Measurements from ENCODE around the gene RNF32. TPM values are rescaled to one million over a fixed set of nuclear protein-coding genes. Genes with fewer than 3 reads are reported as not detected.
A peak's percentile ranks its signal among the peaks of the same experiment; 100 is the strongest.

RNF32 gene
- total and polyA plus RNA-seq, 2 of the 13 experiments (the other 11 are each of a cell fraction or from before 2014, with no cell fraction given) = not detected

DNA sequence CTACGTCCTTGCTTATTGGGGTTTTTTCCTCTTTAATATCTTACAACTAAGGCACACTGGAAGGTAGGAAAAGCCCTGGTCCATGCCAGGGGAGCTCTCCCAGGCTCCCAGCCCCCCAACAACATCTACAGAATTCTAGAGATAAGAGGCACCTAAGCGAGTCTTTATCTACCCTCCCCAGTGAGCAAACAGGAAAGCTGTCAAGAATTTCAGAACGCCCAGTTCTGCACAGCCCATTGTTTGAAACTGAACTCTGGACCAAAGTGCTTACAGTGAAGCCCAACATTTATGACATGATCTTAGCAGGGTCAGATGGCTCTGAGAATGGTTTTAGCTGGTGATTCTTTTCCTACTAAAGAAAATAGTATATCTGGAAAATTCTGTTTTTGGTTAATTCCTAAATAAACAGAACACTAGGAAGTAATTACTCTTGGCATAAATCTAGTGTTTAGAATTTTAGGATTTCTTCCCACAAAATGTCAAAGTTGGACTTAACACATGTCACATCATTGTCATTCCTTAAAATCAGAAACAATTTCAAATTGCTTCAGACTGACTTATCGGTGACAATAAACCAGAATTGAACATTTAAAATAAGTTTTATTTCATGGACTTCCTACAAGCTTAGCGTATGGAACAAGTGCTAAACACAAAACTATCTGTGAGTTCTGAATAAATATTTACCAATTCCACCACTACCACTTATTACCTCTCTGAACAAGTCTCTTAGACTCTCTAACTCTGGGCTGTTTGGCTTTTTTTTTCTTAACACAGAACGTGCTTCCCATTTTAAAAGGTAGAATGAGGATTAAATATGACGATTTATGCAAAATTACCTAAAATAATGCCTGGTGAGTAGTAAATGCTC, 31.3 kb upstream of the RNF32 start (continued):
- peak; percentile 45; the same call in 1 of the 2 replicates for TF ChIP-seq MLXIP (CRISPR knock-in tag; IDR thresholded peaks at IDR 0.05; ENCODE audit: borderline replicate concordance)
- TF ChIP-seq MXD3 (CRISPR knock-in tag; IDR thresholded peaks at IDR 0.05) = no peak
- peak; percentile 33; the same call in 1 of the 2 replicates for TF ChIP-seq STAG1 (CRISPR knock-in tag; IDR thresholded peaks at IDR 0.05)
- peak in 1 of 2 experiments; percentile 46; a peak in 1 of 4 replicates for TF ChIP-seq KLF16 (CRISPR knock-in tag; IDR thresholded peaks at IDR 0.05)
- TF ChIP-seq HDAC6 (IDR thresholded peaks at IDR 0.05; ENCODE audit: low read depth, low read length) = 0 out of 2 replicates have a peak, but pooled peaks have one; percentile 44
- no peak for TF ChIP-seq TCF7L2 (IDR thresholded peaks at IDR 0.05; ENCODE audit: low read depth, low read length)
- no peak for TF ChIP-seq ZFP82 (CRISPR knock-in tag; IDR thresholded peaks at IDR 0.05; ENCODE audit: borderline replicate concordance)
- no peak for TF ChIP-seq AGO1 (IDR thresholded peaks at IDR 0.05; ENCODE audit: low read depth, low read length, poor library complexity, severe bottlenecking)
- TF ChIP-seq EZH2 (conservative IDR thresholded peaks at IDR 0.05; ENCODE audit: low read depth, low read length) = no peak
- TF ChIP-seq ZNF562 (CRISPR knock-in tag; IDR thresholded peaks at IDR 0.05; ENCODE audit: borderline replicate concordance) = no peak
- no peak for TF ChIP-seq PHF5A (CRISPR knock-in tag; IDR thresholded peaks at IDR 0.05; ENCODE audit: low read depth, unreplicated experiment)
- no peak for TF ChIP-seq ZNF768 (CRISPR knock-in tag; IDR thresholded peaks at IDR 0.05)
- TF ChIP-seq MAFG (CRISPR knock-in tag; IDR thresholded peaks at IDR 0.05) = no peak
- TF ChIP-seq ZNF549 (CRISPR knock-in tag; IDR thresholded peaks at IDR 0.05) = peak; percentile 42; the same call in 1 of the 2 replicates
- TF ChIP-seq PBX2 (CRISPR knock-in tag; IDR thresholded peaks at IDR 0.05) = no peak; the same call in 1 of the 2 replicates
- peak; percentile 74 for TF ChIP-seq PPARG (CRISPR knock-in tag; conservative IDR thresholded peaks at IDR 0.05)
- TF ChIP-seq CREB1 (IDR thresholded peaks at IDR 0.05) = no peak
- TF ChIP-seq CREB1 (CRISPR knock-in tag; IDR thresholded peaks at IDR 0.05) = peak; percentile 33; the same call in 1 of the 2 replicates
- peak; percentile 81 for TF ChIP-seq ERF (CRISPR knock-in tag; IDR thresholded peaks at IDR 0.05)
- no peak for TF ChIP-seq ZNF101 (CRISPR knock-in tag; IDR thresholded peaks at IDR 0.05; ENCODE audit: borderline replicate concordance, low read depth)
- TF ChIP-seq SIN3B (IDR thresholded peaks at IDR 0.05; ENCODE audit: low read length) = no peak
- TF ChIP-seq, protein P1, sequence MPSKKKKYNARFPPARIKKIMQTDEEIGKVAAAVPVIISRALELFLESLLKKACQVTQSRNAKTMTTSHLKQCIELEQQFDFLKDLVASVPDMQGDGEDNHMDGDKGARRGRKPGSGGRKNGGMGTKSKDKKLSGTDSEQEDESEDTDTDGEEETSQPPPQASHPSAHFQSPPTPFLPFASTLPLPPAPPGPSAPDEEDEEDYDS (CRISPR knock-in tag; IDR thresholded peaks at IDR 0.05) = peak; percentile 53
- no peak for TF ChIP-seq ZNF547 (CRISPR knock-in tag; IDR thresholded peaks at IDR 0.05)
- no peak for TF ChIP-seq HMGA1 (CRISPR knock-in tag; conservative IDR thresholded peaks at IDR 0.05)

All from HepG2 (cell line).